ENCODE data around the gene SIGLEC8. TPM values are rescaled to one million over a fixed set of nuclear protein-coding genes. Genes with fewer than 3 reads are reported as not detected.
A peak's percentile ranks its signal among the peaks of the same experiment; 100 is the strongest.
"Not testable (repeated sequence)": the region's sequence is repeated elsewhere in the genome, so short reads cannot be mapped to it uniquely, and the experiment has no call there.

Gene SIGLEC8
- total RNA-seq, 4 donors from 2014 or later: 0.20 to 5.5 (median 0.87) TPM

- 57 to 59% methylated on average over 16 to 21 of the region's 21 CpGs for WGBS, 2 donors
- Histone ChIP-seq H3K27me3 (peaks cover 0 to 17% of the 10 kb centered on the region in 2 donors), H3K4me1 (no peaks in the 10 kb centered on the region), H3K36me3 (no peaks in the 10 kb centered on the region), H3K4me3 (peak within 1 kb of the TSS in 1 of 4 donors; percentile 15), H3K27ac (peak within 1 kb of the TSS in 2 of 4 donors; percentile 36 to 70), H3K9me3 (no peaks in the 10 kb centered on the region)
- no peak for DNase-seq (ENCODE audit: low spot score in 2 of 2)
- TF ChIP-seq POLR2A (IDR thresholded peaks at IDR 0.05): no peak
Measured at GRCh38 chr19:51417107-51417809, 41.0 kb downstream of the SIGLEC8 start, which contains the start of gene SIGLEC10. Gene SIGLEC10 (minus strand): TSS chr19:51417642. CDS start chr19:51417581, 61 bp downstream.

GRCh38 chr19:51416422-51416821 is 41.8 kb downstream of the SIGLEC8 start:
- peaks cover 0 to 11% of the 10 kb centered on the region in 2 donors for H3K27me3 ChIP-seq
- WGBS, 2 donors: 73 to 81% methylated on average over 7 to 12 of the region's 15 CpGs
- DNase-seq (ENCODE audit: low spot score in 2 of 2); H3K27ac ChIP-seq; H3K36me3 ChIP-seq; H3K4me3 ChIP-seq; H3K9me3 ChIP-seq; H3K4me1 ChIP-seq: not testable (repeated sequence)

GRCh38 chr19:51415187-51415586 is 43.1 kb downstream of the SIGLEC8 start:
- no peak overlapping the region for H3K4me3 ChIP-seq
- peaks cover 0 to 3% of the 10 kb centered on the region in 2 donors for H3K27me3 ChIP-seq
- H3K9me3 ChIP-seq: no peaks in the 10 kb centered on the region
- no peaks in the 10 kb centered on the region for H3K4me1 ChIP-seq
- WGBS, 2 donors: 82 to 87% methylated on average over 6 to 11 of the region's 12 CpGs
- H3K27ac ChIP-seq: no peak overlapping the region
- no peak for TF ChIP-seq EP300 (IDR thresholded peaks at IDR 0.05)
- H3K36me3 ChIP-seq: no peaks in the 10 kb centered on the region
- DNase-seq (ENCODE audit: low spot score in 2 of 2): no peak

- Histone ChIP-seq H3K27me3 (no peaks in the 10 kb centered on the region), H3K4me1 (no peaks in the 10 kb centered on the region), H3K27ac (no peak overlapping the region), H3K36me3 (no peaks in the 10 kb centered on the region), H3K9me3 (peaks cover 0 to 2% (median 0%) of the 10 kb centered on the region in 4 donors), H3K4me3 (no peak overlapping the region)
- 90 to 93% methylated on average over 15 of the region's 15 CpGs for WGBS, 2 donors
- TF ChIP-seq, protein P1, sequence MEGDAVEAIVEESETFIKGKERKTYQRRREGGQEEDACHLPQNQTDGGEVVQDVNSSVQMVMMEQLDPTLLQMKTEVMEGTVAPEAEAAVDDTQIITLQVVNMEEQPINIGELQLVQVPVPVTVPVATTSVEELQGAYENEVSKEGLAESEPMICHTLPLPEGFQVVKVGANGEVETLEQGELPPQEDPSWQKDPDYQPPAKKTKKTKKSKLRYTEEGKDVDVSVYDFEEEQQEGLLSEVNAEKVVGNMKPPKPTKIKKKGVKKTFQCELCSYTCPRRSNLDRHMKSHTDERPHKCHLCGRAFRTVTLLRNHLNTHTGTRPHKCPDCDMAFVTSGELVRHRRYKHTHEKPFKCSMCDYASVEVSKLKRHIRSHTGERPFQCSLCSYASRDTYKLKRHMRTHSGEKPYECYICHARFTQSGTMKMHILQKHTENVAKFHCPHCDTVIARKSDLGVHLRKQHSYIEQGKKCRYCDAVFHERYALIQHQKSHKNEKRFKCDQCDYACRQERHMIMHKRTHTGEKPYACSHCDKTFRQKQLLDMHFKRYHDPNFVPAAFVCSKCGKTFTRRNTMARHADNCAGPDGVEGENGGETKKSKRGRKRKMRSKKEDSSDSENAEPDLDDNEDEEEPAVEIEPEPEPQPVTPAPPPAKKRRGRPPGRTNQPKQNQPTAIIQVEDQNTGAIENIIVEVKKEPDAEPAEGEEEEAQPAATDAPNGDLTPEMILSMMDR (IDR thresholded peaks at IDR 0.05): no peak
- TF ChIP-seq POLR2A (IDR thresholded peaks at IDR 0.05) (no peak), EP300 (IDR thresholded peaks at IDR 0.05) (no peak)
- DNase-seq (ENCODE audit: low spot score in 2 of 2): no peak
Measured at GRCh38 chr19:51410950-51411748, 47.1 kb downstream of the SIGLEC8 start.

- no peaks in the 10 kb centered on the region for H3K36me3 ChIP-seq
- peaks cover 0 to 12% (median 0%) of the 10 kb centered on the region in 4 donors for H3K9me3 ChIP-seq
- H3K4me1 ChIP-seq: no peaks in the 10 kb centered on the region
- no peak overlapping the region for H3K27ac ChIP-seq
- H3K4me3 ChIP-seq: no peak overlapping the region
- TF ChIP-seq POLR2A (IDR thresholded peaks at IDR 0.05) (no peak), EP300 (IDR thresholded peaks at IDR 0.05) (no peak)
- TF ChIP-seq, protein P1 (IDR thresholded peaks at IDR 0.05): peak in 4 of 5 experiments; percentile 12 to 41 (median 20)
- 49% methylated on average over 6 of the region's 6 CpGs for WGBS, 2 donors
- no peak for DNase-seq (ENCODE audit: low spot score in 2 of 2)
- no peaks in the 10 kb centered on the region for H3K27me3 ChIP-seq
Measured at GRCh38 chr19:51407511-51408131, 50.6 kb downstream of the SIGLEC8 start.

DNA sequence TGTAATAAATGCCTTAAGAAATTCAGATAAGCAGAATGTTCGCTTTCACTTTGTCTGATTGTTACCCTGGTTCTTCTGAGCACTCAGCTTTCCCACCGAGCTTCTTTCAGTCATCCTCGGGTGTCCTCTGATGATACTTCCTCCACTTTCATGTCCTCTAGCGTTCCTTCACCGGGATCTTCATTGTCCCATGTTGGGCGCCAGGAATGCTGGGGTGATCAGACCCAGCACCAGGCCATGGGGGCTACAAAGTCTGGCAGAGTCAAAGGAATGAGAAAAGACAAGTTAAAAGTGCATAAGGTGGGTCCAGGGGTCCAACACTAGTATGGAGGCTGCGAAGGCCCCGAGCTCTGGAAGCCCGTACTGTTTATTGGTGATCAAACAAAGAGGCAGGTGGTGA is 56.1 kb downstream of the SIGLEC8 start:
- Histone ChIP-seq H3K27me3 (no peaks in the 10 kb centered on the region), H3K4me3 (no peak overlapping the region), H3K27ac (no peak overlapping the region), H3K9me3 (peaks cover 0 to 24% (median 2%) of the 10 kb centered on the region in 4 donors), H3K4me1 (no peaks in the 10 kb centered on the region), H3K36me3 (no peaks in the 10 kb centered on the region)
- WGBS, 2 donors: 93 to 94% methylated on average over 9 of the region's 9 CpGs
- no peak for DNase-seq (ENCODE audit: low spot score in 2 of 2)
- no peak for TF ChIP-seq EP300 (IDR thresholded peaks at IDR 0.05)
- no peak for TF ChIP-seq POLR2A (IDR thresholded peaks at IDR 0.05)
- TF ChIP-seq, protein P1 (IDR thresholded peaks at IDR 0.05): no peak

Small RNA genes lying within 50 kb of the gene (small RNA-seq; reads per million reads assigned to genes)
- gene AC020914.3 (not detected), gene AC020914.5 (not detected)

Other genes starting within 250 kb of the SIGLEC8 start
- gene CD33, start 233.4 kb downstream of the SIGLEC8 start, total RNA-seq: 10 to 100 TPM in 1 of 4 donors, 1 to 10 TPM in 3; 2.9 to 27.0 (median 8.9) TPM
- gene SIGLECL1, start 207.4 kb downstream of the SIGLEC8 start, total RNA-seq: not detected
- gene IGLON5, start 146.8 kb downstream of the SIGLEC8 start, total RNA-seq: under 1 TPM in 1 of 4 donors, not detected in 3; 0.30 TPM
- gene VSIG10L, start 116.3 kb downstream of the SIGLEC8 start, total RNA-seq: 1 to 10 TPM in 3 of 4 donors, under 1 TPM in 1; 0.44 to 3.7 (median 2.1) TPM
- gene ETFB, start 92.1 kb downstream of the SIGLEC8 start, total RNA-seq: 100 to 1,000 TPM in 3 of 4 donors, 10 to 100 TPM in 1; 73.2 to 118 (median 101) TPM
- gene CLDND2, start 89.5 kb downstream of the SIGLEC8 start, total RNA-seq: not detected
- 1 to 10 TPM in 2 of 4 donors, not detected in 2; 3.6 to 3.9 TPM for gene NKG7, start 85.8 kb downstream of the SIGLEC8 start, total RNA-seq
- not detected for gene LIM2, start 70.5 kb downstream of the SIGLEC8 start, total RNA-seq
- under 1 TPM in 1 of 4 donors, not detected in 3; 0.63 TPM for gene C19orf84, start 67.9 kb downstream of the SIGLEC8 start, total RNA-seq
- gene SIGLEC10, start 40.8 kb downstream of the SIGLEC8 start, total RNA-seq: 10 to 100 TPM in 2 of 4 donors, 1 to 10 TPM in 2; 2.1 to 21.9 (median 7.3) TPM
- gene CEACAM18, start 20.1 kb upstream of the SIGLEC8 start, total RNA-seq: not detected
- under 1 TPM in 1 of 4 donors, not detected in 3; 0.66 TPM for gene SIGLEC12, start 43.3 kb upstream of the SIGLEC8 start, total RNA-seq
- 1 to 10 TPM in 1 of 4 donors, under 1 TPM in 3; 0.44 to 1.5 (median 0.59) TPM for gene SIGLEC6, start 73.2 kb upstream of the SIGLEC8 start, total RNA-seq
- 1 to 10 TPM; 4.3 to 8.5 (median 7.3) TPM for gene ZNF175, start 112.8 kb upstream of the SIGLEC8 start, total RNA-seq
- 1 to 10 TPM in 3 of 4 donors, under 1 TPM in 1; 0.20 to 2.2 (median 1.6) TPM for gene SIGLEC5, start 171.9 kb upstream of the SIGLEC8 start, total RNA-seq
- gene SIGLEC14, start 188.4 kb upstream of the SIGLEC8 start, total RNA-seq: 1 to 10 TPM in 3 of 4 donors, not detected in 1; 1.9 to 6.3 (median 4.9) TPM
- 10 to 100 TPM; 10.7 to 47.9 (median 34.0) TPM for gene SPACA6, start 234.9 kb upstream of the SIGLEC8 start, total RNA-seq